DMS53 treated with DMSO at 0.1 percent for 48 hours (cell line): ENCODE measurements around the gene GSG1L.

Experiments
- DNase-seq: peaks from one replicate; lab custom pipeline; 2025; ENCODE audit not compliant: unreplicated experiment; lab: John Stamatoyannopoulos, UW

GSG1L gene

DNA sequence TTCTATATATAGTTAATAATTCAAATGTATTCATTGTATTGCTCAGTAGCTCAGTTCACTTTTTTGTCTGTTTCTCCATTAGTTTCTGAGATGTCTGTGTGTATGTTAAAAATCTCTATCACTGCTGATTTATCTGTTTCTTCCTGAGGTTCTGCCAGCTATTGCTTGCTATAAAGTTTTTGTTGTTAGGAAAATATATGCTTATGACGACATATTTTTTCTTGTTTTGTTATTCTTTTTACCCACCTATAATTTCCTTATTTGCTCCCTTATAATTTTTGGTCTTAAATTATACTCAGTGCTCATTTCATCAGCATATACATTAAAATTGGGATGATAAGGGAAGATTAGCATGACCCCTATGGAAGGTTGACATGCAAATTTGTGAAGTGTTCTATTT is 200.6 kb downstream of the GSG1L start:
- no peak for DNase-seq

DNA sequence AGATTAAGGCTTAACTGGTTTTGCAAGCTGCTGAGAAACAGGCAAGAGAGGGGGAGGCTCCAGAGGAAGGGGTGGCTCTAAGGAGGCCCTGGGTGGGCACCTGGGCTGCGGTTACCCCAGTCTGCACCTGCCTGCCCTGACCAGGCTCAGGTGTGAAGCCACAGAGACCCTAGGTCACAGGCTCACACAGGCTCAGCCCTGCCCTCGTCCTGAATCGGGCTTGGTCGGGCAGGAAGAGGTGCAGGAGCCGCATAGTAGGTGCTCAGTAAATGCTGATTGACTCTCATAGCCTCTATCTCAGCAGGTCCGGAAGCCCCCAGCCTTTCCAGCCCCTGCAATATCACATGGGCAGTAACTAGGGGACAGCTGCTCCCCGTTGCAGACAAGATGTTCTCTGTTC is 203.4 kb downstream of the GSG1L start:
- DNase-seq, result no peak

DNA sequence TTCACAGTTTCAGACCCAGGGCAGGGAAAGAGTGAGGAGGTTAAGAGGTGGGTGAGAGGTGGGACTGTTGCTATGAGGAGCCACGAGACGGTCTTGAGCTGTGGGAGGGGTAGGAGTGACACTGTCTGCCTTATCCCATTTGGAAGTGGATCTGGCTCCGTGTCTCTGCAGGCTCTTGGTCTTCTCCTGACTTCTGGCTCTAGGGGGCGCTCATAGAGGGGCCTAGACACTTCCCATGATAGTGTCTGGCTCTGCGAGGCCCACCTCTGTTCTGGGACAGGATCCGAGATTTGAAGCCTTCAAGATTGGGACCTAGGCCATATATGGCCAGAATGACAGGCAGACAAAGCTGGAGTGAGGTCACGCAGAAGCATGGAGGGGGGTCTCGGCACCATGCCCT is 204.5 kb downstream of the GSG1L start:
- no peak for DNase-seq

- no peak for DNase-seq
Observed at GRCh38 chr16:27853651-27854050, 209.9 kb downstream of the GSG1L start.

DNA sequence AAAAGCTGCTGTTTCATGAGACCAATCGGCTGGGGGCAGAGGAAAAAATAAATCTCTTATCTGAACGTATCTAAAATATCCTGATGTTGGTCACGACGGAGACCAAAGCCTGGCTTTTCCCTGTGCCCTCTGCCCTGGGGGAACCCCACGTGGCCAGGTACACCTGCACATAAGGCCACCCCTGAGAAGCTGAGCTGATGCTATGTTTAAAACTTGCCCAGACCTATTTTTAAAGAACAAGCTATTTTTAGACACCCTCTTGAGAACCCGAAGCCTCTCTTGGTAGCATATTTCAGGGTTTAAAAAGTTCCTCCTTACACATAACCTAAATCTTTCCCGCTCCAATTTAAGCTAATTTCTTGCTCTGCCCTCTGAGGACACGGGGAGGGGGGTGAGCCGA is 210.4 kb downstream of the GSG1L start:
- DNase-seq, result no peak

DNA sequence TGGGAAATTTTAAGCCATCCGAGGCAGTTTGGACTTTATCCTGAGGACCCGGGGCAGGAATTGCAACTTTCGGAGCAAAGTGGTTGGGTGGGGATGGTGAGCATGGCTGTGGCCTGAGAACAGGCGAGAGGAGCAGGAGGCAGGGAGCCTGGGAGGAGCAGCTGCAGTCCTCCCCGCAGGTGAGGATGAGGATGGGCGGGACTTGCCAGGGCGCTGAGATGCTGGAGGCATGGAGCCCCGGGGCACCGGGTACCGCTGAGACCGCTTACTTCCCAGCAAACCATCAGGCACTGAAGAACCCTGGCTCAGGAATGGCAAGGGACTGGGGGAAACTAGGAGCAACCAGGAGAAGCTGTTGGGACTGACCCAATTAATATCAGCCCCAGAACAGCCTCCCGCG is 210.8 kb downstream of the GSG1L start:
- DNase-seq, result no peak

DNA sequence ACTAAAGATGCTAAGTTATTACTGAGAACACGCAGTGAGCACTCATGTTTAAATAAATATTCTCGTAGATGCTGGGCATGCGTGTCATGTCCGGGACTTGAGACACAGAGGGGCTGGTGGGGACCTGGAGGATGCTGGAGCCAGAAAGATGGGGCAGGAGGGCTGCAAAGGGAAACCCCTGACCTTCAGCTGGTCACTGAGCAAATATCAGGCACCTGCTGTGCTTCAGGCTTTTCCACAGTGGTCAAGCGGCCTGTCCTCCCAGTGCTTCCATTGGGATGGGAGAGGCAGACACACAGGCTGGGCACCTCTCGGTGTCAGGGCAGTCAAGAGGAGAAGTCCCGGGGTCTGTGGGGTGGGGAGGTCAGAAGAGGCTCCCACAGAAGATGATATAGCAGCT is 211.4 kb downstream of the GSG1L start:
- DNase-seq, result no peak

DNA sequence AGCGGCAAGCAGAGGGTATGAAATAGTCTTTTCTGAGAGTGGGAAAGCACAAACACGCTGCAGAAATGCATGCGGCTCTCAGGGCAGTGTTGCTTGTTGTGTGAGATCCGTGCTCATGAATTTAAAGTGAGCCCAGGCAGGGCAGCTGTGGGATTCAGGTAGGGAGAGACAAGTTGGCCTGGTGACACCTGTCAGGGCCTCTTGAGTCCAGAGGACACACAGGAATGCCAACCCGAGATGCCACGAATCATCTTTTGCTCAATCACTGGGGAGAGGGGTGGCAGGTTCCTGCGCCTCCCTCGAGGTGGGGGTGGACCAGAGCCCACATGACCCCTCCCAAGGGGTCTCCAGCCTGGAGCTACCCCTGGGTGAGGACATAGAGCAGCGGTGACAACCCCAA is 211.9 kb downstream of the GSG1L start:
- no peak for DNase-seq

DNA sequence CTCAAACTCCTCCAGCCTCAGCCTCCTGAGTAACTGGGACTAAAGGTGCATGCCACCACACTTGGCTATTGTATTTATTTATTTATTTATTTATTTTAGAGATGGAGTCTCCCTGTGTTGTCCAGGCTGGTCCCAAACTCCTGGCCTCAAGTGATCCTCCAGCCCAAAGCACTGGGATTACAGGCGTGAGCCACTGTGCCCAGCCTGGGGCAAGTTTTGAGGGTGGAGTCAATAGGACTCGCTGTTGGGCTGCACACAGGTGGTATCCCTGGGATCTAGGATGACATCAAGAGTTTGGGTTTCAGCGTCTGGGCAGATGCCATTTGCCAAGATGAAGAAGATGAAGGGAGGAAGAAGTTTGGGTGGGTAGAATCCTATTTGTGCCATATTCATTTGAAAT is 213.9 kb downstream of the GSG1L start:
- DNase-seq, result no peak

- DNase-seq, result no peak
Observed at GRCh38 chr16:27847030-27847550, 216.4 kb downstream of the GSG1L start.

GRCh38 chr16:27844826-27845225 is 218.7 kb downstream of the GSG1L start:
- DNase-seq, result no peak

DNA sequence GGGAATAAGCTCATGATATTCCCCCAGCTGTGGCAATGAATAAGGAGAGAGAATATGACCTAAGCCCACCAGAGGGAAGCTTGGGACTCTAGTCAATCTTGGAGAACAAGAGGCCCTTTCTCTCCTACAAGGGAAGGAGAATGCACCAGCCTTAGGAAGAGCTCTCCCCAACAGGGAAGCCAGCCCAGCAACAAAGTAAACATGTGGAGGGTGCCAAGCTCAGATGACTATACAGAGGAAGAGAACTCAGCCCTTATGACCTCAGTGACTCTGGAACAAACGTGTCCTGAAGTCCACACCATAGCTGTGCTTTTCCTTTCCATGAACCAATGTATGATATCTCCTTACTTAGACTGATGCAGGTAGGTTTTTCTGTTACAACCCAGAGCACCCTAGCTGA is 219.7 kb downstream of the GSG1L start:
- DNase-seq, result no peak

GRCh38 chr16:27841911-27842310 is 221.6 kb downstream of the GSG1L start:
- no peak for DNase-seq

- no peak for DNase-seq
Observed at GRCh38 chr16:27841061-27841801, 222.3 kb downstream of the GSG1L start.

GRCh38 chr16:27840311-27841060 is 223.0 kb downstream of the GSG1L start:
- DNase-seq, result no peak

- DNase-seq, result no peak
Observed at GRCh38 chr16:27839419-27839818, 224.1 kb downstream of the GSG1L start.

- no peak for DNase-seq
Observed at GRCh38 chr16:27838536-27839175, 224.9 kb downstream of the GSG1L start.

- DNase-seq, result no peak
Observed at GRCh38 chr16:27829975-27830374, 233.5 kb downstream of the GSG1L start.

DNA sequence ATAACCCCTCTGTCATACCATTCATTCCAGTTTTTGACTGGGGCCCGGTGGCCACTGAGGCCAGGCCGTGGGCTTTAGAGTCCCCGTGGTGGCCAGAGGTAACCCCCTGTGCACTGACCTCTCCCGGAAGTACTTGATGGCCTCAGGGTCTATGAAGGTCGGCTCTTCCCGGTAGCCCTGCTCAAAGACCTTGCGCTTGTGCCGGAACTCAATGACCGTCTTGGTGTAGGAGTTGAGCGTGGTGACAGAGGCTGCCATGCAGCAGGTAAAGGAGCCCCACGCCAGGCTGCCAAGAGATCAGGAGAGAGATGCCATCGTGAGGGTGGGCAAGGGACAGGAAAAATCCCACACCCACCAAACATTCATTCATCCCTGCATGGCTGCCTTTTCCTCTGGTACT is 234.8 kb downstream of the GSG1L start:
- no peak for DNase-seq

GRCh38 chr16:27827765-27828164 is 235.7 kb downstream of the GSG1L start:
- no peak for DNase-seq

- no peak for DNase-seq
Observed at GRCh38 chr16:27826893-27827289, 236.6 kb downstream of the GSG1L start.
